Stimulated activated CD8-positive, alpha-beta memory T cell treated with anti-CD3 and anti-CD28 coated beads, Interleukin-7, amount 100 ng/mL, for 4 hours (primary cell): ENCODE results near the gene SLC47A1.
"Not testable (repeated sequence)": the region's sequence is repeated elsewhere in the genome, so short reads cannot be mapped to it uniquely, and the experiment has no call there.

Experiments used
- DNase-seq, 2 donors: peaks; one replicate each; pipeline ENCODE4 v3.0.0-alpha.2; 2020; ENCODE audit warnings: low read depth in 2 of 2

The SLC47A1 gene

GRCh38 chr17:19533718-19534561 lies at the start of gene SLC47A1:
TSS of gene SLC47A1 (plus strand) at chr17:19533854. CDS start at chr17:19533940, 86 bp downstream.
- no peak for DNase-seq

GRCh38 chr17:19485800-19486340 lies 47.8 kb upstream of the SLC47A1 start:
- DNase-seq, result no peak

- DNase-seq, result no peak
Measured at GRCh38 chr17:19486351-19487023, 47.2 kb upstream of the SLC47A1 start.

GRCh38 chr17:19487024-19487600 lies 46.5 kb upstream of the SLC47A1 start:
- no peak for DNase-seq

GRCh38 chr17:19492141-19492540 lies 41.5 kb upstream of the SLC47A1 start:
- DNase-seq, result no peak

GRCh38 chr17:19494961-19495806 lies 38.5 kb upstream of the SLC47A1 start:
- DNase-seq, result no peak

GRCh38 chr17:19495828-19496528 lies 37.7 kb upstream of the SLC47A1 start:
- DNase-seq, result no peak

GRCh38 chr17:19497624-19498023 lies 36.0 kb upstream of the SLC47A1 start:
- no peak for DNase-seq

- DNase-seq, result no peak
Measured at GRCh38 chr17:19501219-19501618, 32.4 kb upstream of the SLC47A1 start.

GRCh38 chr17:19502517-19502916 lies 31.1 kb upstream of the SLC47A1 start:
- peak in 1 of 2 donors; percentile 23 for DNase-seq

- DNase-seq, result not testable (repeated sequence)
Measured at GRCh38 chr17:19505561-19505960, 28.1 kb upstream of the SLC47A1 start.

GRCh38 chr17:19507775-19508576 lies 25.7 kb upstream of the SLC47A1 start:
- peak; percentile 56 to 74 for DNase-seq

- DNase-seq, result no peak
Measured at GRCh38 chr17:19508577-19508867, 25.1 kb upstream of the SLC47A1 start.

GRCh38 chr17:19509281-19509852 lies 24.3 kb upstream of the SLC47A1 start:
- not testable (repeated sequence) for DNase-seq

GRCh38 chr17:19510903-19511302 lies 22.8 kb upstream of the SLC47A1 start:
- DNase-seq, result no peak

GRCh38 chr17:19513897-19514488 lies 19.7 kb upstream of the SLC47A1 start:
- peak; percentile 37 to 47 for DNase-seq

GRCh38 chr17:19517699-19518098 lies 16.0 kb upstream of the SLC47A1 start:
- no peak for DNase-seq

GRCh38 chr17:19519388-19520291 lies 14.0 kb upstream of the SLC47A1 start:
- DNase-seq, result not testable (repeated sequence)
